Middle frontal gyrus (tissue), 1 donor: ENCODE data around the gene AANAT.
"Not testable (repeated sequence)": the region's sequence is repeated elsewhere in the genome, so short reads cannot be mapped to it uniquely, and the experiment has no call there.

Experiments
- DNase-seq: peaks from one replicate; pipeline ENCODE4 v3.0.0-alpha.2; 2015; ENCODE audit warnings: low spot score; ENCODE audit errors: extremely low spot score

AANAT gene

GRCh38 chr17:76506408-76507345 lies 39.3 kb downstream of the AANAT start:
- DNase-seq, result peak; percentile 81

- DNase-seq, result not testable (repeated sequence)
Observed at GRCh38 chr17:76508472-76509063, 41.2 kb downstream of the AANAT start.

- no peak for DNase-seq
Observed at GRCh38 chr17:76510831-76511244, 43.4 kb downstream of the AANAT start.

- no peak for DNase-seq
Observed at GRCh38 chr17:76511668-76512365, 44.4 kb downstream of the AANAT start.

GRCh38 chr17:76512366-76513305 lies 45.2 kb downstream of the AANAT start:
- no peak for DNase-seq

- DNase-seq, result no peak
Observed at GRCh38 chr17:76513306-76513692, 45.9 kb downstream of the AANAT start.

- DNase-seq, result not testable (repeated sequence)
Observed at GRCh38 chr17:76514355-76514754, 47.0 kb downstream of the AANAT start.

- no peak for DNase-seq
Observed at GRCh38 chr17:76515274-76515949, 48.0 kb downstream of the AANAT start.

GRCh38 chr17:76517638-76518038 lies 50.2 kb downstream of the AANAT start:
- DNase-seq, result no peak

- DNase-seq, result no peak
Observed at GRCh38 chr17:76519048-76519966, 51.9 kb downstream of the AANAT start.
